ENCODE results near the gene LY9. TPM values are rescaled to one million over a fixed set of nuclear protein-coding genes. Genes with fewer than 3 reads are reported as not detected.

LY9 gene
- total RNA-seq, 4 donors from 2014 or later, result 0.23 to 1.6 (median 0.84) TPM

DNA sequence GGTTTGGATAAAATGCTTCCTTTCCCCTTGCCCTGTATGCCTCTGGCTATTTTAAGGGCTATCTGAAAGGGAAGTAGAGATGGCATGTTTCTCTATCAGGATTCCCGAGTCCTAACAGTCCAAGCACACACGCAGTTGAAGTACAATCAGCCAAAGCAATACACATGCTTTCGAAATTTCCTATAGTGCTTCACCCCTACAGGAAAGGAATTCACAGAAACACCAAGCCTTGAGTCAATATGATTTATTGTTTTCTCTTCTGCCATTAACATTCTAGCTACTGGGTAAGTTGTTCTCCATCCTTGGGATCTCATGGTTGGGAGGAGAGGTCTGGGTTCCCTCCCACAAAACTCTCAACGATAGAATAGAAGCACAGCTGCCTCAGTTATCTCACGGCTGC, 80.3 kb downstream of the LY9 start:
- WGBS, 2 donors, result 82 to 83% methylated on average over 5 of the region's 5 CpGs
- no peak for DNase-seq (ENCODE audit: low spot score in 2 of 2)
- H3K4me3 ChIP-seq (ENCODE audit: low read depth, poor library complexity, severe bottlenecking), result no peak overlapping the region
- intact Hi-C loops (cut with DNase I; ENCODE audit: low total_unique reads), result no loop called here
- no peak for TF ChIP-seq POLR2A (IDR thresholded peaks at IDR 0.05)

DNA sequence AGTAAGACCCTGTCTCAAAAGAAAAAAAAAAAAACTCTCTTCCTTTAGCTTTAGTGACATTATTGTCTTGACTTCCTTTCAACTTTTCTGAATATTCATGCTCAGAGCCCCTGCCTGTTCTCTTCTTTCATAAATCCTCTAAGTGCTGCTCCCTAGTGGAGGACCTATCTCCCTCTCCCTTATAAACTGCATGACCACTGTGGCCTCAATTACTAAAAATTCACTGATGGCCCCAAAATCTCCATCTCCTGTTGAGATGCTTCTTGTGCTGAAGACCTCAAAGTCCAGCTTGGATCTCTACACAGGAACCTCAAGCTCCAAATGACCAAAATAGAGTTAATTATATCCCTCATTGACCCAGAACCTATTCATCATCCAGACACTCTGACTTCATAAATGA, 81.2 kb downstream of the LY9 start:
- no peak overlapping the region for H3K4me3 ChIP-seq (ENCODE audit: low read depth, poor library complexity, severe bottlenecking)
- intact Hi-C loops (cut with DNase I; ENCODE audit: low total_unique reads), result no loop called here
- TF ChIP-seq POLR2A (IDR thresholded peaks at IDR 0.05), result no peak
- TF ChIP-seq, protein P1, sequence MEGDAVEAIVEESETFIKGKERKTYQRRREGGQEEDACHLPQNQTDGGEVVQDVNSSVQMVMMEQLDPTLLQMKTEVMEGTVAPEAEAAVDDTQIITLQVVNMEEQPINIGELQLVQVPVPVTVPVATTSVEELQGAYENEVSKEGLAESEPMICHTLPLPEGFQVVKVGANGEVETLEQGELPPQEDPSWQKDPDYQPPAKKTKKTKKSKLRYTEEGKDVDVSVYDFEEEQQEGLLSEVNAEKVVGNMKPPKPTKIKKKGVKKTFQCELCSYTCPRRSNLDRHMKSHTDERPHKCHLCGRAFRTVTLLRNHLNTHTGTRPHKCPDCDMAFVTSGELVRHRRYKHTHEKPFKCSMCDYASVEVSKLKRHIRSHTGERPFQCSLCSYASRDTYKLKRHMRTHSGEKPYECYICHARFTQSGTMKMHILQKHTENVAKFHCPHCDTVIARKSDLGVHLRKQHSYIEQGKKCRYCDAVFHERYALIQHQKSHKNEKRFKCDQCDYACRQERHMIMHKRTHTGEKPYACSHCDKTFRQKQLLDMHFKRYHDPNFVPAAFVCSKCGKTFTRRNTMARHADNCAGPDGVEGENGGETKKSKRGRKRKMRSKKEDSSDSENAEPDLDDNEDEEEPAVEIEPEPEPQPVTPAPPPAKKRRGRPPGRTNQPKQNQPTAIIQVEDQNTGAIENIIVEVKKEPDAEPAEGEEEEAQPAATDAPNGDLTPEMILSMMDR (IDR thresholded peaks at IDR 0.05), result no peak
- no peak for DNase-seq (ENCODE audit: low spot score in 2 of 2)

Other genes with a start within 250 kb of the LY9 start
- 1 to 10 TPM; 1.7 to 3.9 (median 2.0) TPM for gene CD84, start 216.7 kb upstream of the LY9 start, total RNA-seq
- gene SLAMF1, start 149.1 kb upstream of the LY9 start, total RNA-seq, result 1 to 10 TPM in 2 of 4 donors, under 1 TPM in 1, not detected in 1; 0.42 to 7.1 (median 4.4) TPM
- gene CD48, start 84.4 kb upstream of the LY9 start, total RNA-seq, result 1 to 10 TPM in 3 of 4 donors, under 1 TPM in 1; 0.53 to 4.3 (median 1.5) TPM
- gene SLAMF7, start 56.9 kb upstream of the LY9 start, total RNA-seq, result 1 to 10 TPM in 3 of 4 donors, under 1 TPM in 1; 0.91 to 8.0 (median 4.5) TPM
- gene CD244, start 66.7 kb downstream of the LY9 start, total RNA-seq, result under 1 TPM in 3 of 4 donors, not detected in 1; 0.25 to 0.63 (median 0.34) TPM
- gene ITLN1, start 89.0 kb downstream of the LY9 start, total RNA-seq, result not detected
- gene ITLN2, start 158.6 kb downstream of the LY9 start, total RNA-seq, result 1 to 10 TPM in 2 of 4 donors, not detected in 2; 1.0 to 1.2 TPM
- gene F11R, start 225.0 kb downstream of the LY9 start, total RNA-seq, result 100 to 1,000 TPM in 2 of 4 donors, 10 to 100 TPM in 2; 68.4 to 125 (median 97.5) TPM
- gene TSTD1, start 242.8 kb downstream of the LY9 start, total RNA-seq, result 100 to 1,000 TPM in 3 of 4 donors, 10 to 100 TPM in 1; 94.9 to 136 (median 107) TPM
- gene USF1, start 249.8 kb downstream of the LY9 start, total RNA-seq, result 10 to 100 TPM; 35.3 to 59.4 (median 43.3) TPM

All from lower leg skin (tissue), 4 donors.